Measurements from ENCODE around the gene ZNF189.

ZNF189 gene

DNA sequence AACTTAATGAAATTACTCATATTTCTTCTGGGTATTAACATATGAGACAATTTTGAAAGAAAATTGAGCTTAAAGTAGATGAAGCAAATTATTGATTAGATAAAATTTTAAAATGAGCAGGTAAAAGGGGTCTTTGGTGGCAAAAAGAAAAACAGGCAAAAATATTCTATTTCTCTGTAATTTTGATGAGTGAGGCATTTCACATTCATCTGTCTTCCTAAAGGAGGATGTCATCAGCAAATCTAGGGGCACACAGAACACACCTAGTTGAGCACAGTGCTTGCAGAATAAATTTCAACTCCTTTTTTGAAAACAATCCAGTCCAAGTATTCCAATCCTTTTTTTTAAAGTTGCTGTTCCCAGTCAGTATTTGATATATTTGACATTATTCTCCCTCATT is 16.2 kb downstream of the ZNF189 start:
- H3K27ac ChIP-seq = no peak overlapping the region

DNA sequence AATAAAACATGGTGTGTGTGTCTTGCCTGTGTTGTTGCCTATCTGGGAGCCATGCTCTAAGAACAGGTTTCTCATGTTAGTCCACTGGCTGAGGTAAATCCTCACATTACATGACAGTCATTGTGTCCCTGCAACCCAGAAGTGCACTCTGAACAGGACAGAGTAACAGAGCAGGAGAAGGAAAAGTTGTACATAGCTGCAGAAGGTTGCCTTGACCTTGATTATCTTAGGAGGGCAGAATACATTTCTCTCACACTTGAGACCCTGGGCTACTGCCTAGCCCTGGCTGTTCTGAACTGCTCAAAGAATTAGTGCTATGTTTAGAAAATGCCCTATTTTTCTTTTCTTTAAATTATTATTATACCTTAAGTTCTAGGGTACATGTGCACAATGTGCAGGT is 16.9 kb downstream of the ZNF189 start:
- TF ChIP-seq, protein P1, sequence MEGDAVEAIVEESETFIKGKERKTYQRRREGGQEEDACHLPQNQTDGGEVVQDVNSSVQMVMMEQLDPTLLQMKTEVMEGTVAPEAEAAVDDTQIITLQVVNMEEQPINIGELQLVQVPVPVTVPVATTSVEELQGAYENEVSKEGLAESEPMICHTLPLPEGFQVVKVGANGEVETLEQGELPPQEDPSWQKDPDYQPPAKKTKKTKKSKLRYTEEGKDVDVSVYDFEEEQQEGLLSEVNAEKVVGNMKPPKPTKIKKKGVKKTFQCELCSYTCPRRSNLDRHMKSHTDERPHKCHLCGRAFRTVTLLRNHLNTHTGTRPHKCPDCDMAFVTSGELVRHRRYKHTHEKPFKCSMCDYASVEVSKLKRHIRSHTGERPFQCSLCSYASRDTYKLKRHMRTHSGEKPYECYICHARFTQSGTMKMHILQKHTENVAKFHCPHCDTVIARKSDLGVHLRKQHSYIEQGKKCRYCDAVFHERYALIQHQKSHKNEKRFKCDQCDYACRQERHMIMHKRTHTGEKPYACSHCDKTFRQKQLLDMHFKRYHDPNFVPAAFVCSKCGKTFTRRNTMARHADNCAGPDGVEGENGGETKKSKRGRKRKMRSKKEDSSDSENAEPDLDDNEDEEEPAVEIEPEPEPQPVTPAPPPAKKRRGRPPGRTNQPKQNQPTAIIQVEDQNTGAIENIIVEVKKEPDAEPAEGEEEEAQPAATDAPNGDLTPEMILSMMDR (conservative IDR thresholded peaks at IDR 0.05) = no peak
- H3K27ac ChIP-seq = no peak overlapping the region

More for the DNA sequence above, 16.2 kb downstream of the ZNF189 start:
- TF ChIP-seq, protein P1 (conservative IDR thresholded peaks at IDR 0.05) = no peak

GRCh38 chr9:101417389-101417788 is 18.7 kb downstream of the ZNF189 start:
- TF ChIP-seq, protein P1 (conservative IDR thresholded peaks at IDR 0.05) = no peak
- no peak overlapping the region for H3K27ac ChIP-seq

DNA sequence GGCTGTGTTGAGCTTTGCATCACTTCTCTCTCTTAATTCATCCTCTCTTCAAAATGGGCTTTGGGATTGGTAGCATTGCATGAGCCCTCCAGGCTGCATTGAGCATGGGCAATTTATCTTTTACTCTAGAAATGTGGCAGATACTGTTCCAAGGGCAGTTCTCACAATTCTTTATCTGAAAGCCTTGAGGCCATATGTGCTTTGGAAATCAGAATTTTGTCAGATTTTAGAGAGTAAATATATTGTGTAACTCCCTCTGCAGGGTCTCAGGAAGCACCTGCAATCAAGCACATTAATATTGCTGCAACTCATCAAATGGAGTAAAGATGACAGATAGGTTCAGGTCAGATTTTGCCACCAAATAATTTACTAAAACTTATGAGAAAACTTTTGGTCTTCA is 19.3 kb downstream of the ZNF189 start:
- TF ChIP-seq, protein P1 (conservative IDR thresholded peaks at IDR 0.05) = no peak
- no peak overlapping the region for H3K27ac ChIP-seq

- TF ChIP-seq, protein P1 (conservative IDR thresholded peaks at IDR 0.05) = no peak
- H3K27ac ChIP-seq = no peak overlapping the region
Measured at GRCh38 chr9:101418518-101419430, 20.1 kb downstream of the ZNF189 start.

DNA sequence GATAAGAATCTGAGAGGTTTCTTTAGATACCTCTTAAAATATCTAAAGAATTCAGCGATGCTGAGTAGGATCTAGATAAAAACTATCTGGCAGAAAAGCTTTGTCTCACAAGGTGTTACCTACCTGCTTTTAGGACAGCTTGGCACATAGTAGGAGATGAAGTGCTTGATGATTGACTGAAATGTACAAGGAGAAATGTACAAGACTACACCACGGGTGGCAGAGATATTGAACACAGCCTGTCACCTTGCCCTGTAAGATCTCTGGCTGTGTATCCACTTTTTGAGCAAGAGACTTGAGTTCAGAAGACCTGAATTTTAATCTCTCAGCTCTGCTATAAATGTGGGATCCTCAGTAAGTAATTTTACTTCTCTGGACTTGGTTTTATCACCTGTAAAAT is 21.2 kb downstream of the ZNF189 start:
- no peak overlapping the region for H3K27ac ChIP-seq
- TF ChIP-seq, protein P1 (conservative IDR thresholded peaks at IDR 0.05) = no peak

GRCh38 chr9:101421653-101422065 is 23.0 kb downstream of the ZNF189 start:
- no peak overlapping the region for H3K27ac ChIP-seq
- TF ChIP-seq, protein P1 (conservative IDR thresholded peaks at IDR 0.05) = no peak
